DND-41 (cell line): ENCODE measurements around the gene GINS2.

Source experiments
- ATAC-seq: fragments of 200-7000 bp; cut with Tn5 transposase; 3 replicates; pipeline ENCODE4 v1.9.1; 2021; ENCODE audit warnings: low read depth; ENCODE audit not compliant: insufficient read depth
- DNase-seq: peaks from one replicate; pipeline ENCODE4 v3.0.0-alpha.2; 2020
- H2AFZ ChIP-seq: 2 replicates; pipeline ENCODE4 v1.6.0; 2012; ENCODE audit warnings: low read depth, low read length
- H3K27ac ChIP-seq: 2 replicates; pipeline ENCODE4 v1.5.1; 2012; ENCODE audit warnings: low read length, inconsistent platforms
- H3K27me3 ChIP-seq: fragments of 200-600 bp; sonication (generic); 2 replicates; pipeline ENCODE4 v1.6.0; 2012; ENCODE audit warnings: low read length, mild to moderate bottlenecking, inconsistent platforms; ENCODE audit not compliant: insufficient read depth, poor library complexity
- H3K36me3 ChIP-seq: 2 replicates; pipeline ENCODE4 v1.5.1; 2012; ENCODE audit warnings: low read length, inconsistent platforms; ENCODE audit not compliant: insufficient read depth
- H3K4me1 ChIP-seq: 2 replicates; pipeline ENCODE4 v1.5.1; 2012; ENCODE audit warnings: mild to moderate bottlenecking, low read length; ENCODE audit not compliant: insufficient read depth
- H3K4me2 ChIP-seq: 2 replicates; pipeline ENCODE4 v1.6.0; 2012; ENCODE audit warnings: mild to moderate bottlenecking, moderate library complexity, low read length, inconsistent platforms; ENCODE audit not compliant: insufficient read depth
- H3K4me3 ChIP-seq, 2 experiments: fragments of 200-600 bp in 1 of 2; shearing (Covaris generic) in 1 of 2; 2 replicates each; pipeline ENCODE4 v1.5.1; 2012 to 2016; ENCODE audit warnings: inconsistent platforms in 2 of 2, low read length in 2 of 2, mild to moderate bottlenecking in 2 of 2, low read depth in 1 of 2, moderate library complexity in 1 of 2
- H3K79me2 ChIP-seq: 2 replicates; pipeline ENCODE4 v1.6.0; 2012; ENCODE audit warnings: low read length, inconsistent platforms; ENCODE audit not compliant: insufficient read depth
- H3K9ac ChIP-seq: 2 replicates; pipeline ENCODE4 v1.6.0; 2012; ENCODE audit warnings: low read depth, mild to moderate bottlenecking, inconsistent platforms, low read length, moderate library complexity
- H3K9me3 ChIP-seq: 2 replicates; pipeline ENCODE4 v1.5.1; 2012; ENCODE audit warnings: low read length, moderate library complexity, mild to moderate bottlenecking, inconsistent platforms; ENCODE audit not compliant: insufficient read depth, severe bottlenecking
- H4K20me1 ChIP-seq: 2 replicates; pipeline ENCODE4 v1.6.0; 2012; ENCODE audit warnings: low read length; ENCODE audit not compliant: insufficient read depth
- CTCF ChIP-seq: IDR thresholded peaks from 2 replicates; pipeline ENCODE4 v1.5.1; 2012; ENCODE audit warnings: borderline replicate concordance, low read length, moderate library complexity, mild to moderate bottlenecking; ENCODE audit not compliant: poor library complexity, severe bottlenecking; ENCODE audit errors: extremely low read depth
- EZH2 ChIP-seq: IDR thresholded peaks from 3 replicates; pipeline ENCODE4 v1.6.1; 2012; ENCODE audit warnings: borderline replicate concordance, low read depth, mild to moderate bottlenecking, moderate library complexity, low read length, inconsistent platforms; ENCODE audit not compliant: severe bottlenecking

Gene GINS2

GRCh38 chr16:85681255-85681654, 7.5 kb downstream of the GINS2 start:
- no peak for DNase-seq
- no peak for TF ChIP-seq CTCF
- TF ChIP-seq EZH2, result no peak
- Histone ChIP-seq H3K79me2 (peaks cover 47% of the 10 kb centered on the region), H3K4me1 (peaks cover 18% of the 10 kb centered on the region; the same call in 1 of the 2 replicates), H3K36me3 (peaks cover 90% of the 10 kb centered on the region), H3K4me2 (no peak overlapping the region), H3K27me3 (no peaks in the 10 kb centered on the region), H3K4me3 (no peak overlapping the region), H3K27ac (no peak overlapping the region), H4K20me1 (peaks cover 62% of the 10 kb centered on the region), H3K9me3 (no peaks in the 10 kb centered on the region), H3K9ac (no peak overlapping the region), H2AFZ (no peak overlapping the region)
- no peak for ATAC-seq

- H3K27ac ChIP-seq, result 0 out of 2 replicates have a peak overlapping the region, but pooled peaks have one; percentile 32
- H3K4me1 ChIP-seq, result peaks cover 12% of the 10 kb centered on the region; the same call in 1 of the 2 replicates
- DNase-seq (no peak), ATAC-seq (no peak)
- H3K9me3 ChIP-seq, result no peaks in the 10 kb centered on the region
- H3K79me2 ChIP-seq, result peaks cover 39% of the 10 kb centered on the region
- H3K4me2 ChIP-seq, result no peak overlapping the region
- no peaks in the 10 kb centered on the region for H3K27me3 ChIP-seq
- H3K36me3 ChIP-seq, result peaks cover 96% of the 10 kb centered on the region
- H3K4me3 ChIP-seq, result no peak overlapping the region
- TF ChIP-seq EZH2 (no peak), CTCF (no peak)
- no peak overlapping the region for H3K9ac ChIP-seq
- H4K20me1 ChIP-seq, result peaks cover 59% of the 10 kb centered on the region
- no peak overlapping the region for H2AFZ ChIP-seq
These were observed 8.3 kb downstream of the GINS2 start for GRCh38 chr16:85680352-85680944.

GRCh38 chr16:85679870-85680269, 8.9 kb downstream of the GINS2 start:
- no peak for TF ChIP-seq CTCF
- Histone ChIP-seq H3K4me1 (peaks cover 7% of the 10 kb centered on the region; the same call in 1 of the 2 replicates), H3K36me3 (peaks cover 96% of the 10 kb centered on the region), H4K20me1 (peaks cover 53% of the 10 kb centered on the region), H3K9ac (no peak overlapping the region), H3K27ac (no peak overlapping the region), H3K79me2 (peaks cover 33% of the 10 kb centered on the region), H3K4me2 (no peak overlapping the region), H3K27me3 (no peaks in the 10 kb centered on the region), H3K9me3 (no peaks in the 10 kb centered on the region), H2AFZ (no peak overlapping the region), H3K4me3 (no peak overlapping the region)
- ATAC-seq (no peak), DNase-seq (no peak)

GRCh38 chr16:85678821-85679220, 9.9 kb downstream of the GINS2 start:
- H3K36me3 ChIP-seq, result peaks cover 96% of the 10 kb centered on the region
- no peak for DNase-seq

More at GRCh38 chr16:85678821-85679220, 9.9 kb downstream of the GINS2 start:
- Histone ChIP-seq H3K27ac (no peak overlapping the region), H3K9ac (no peak overlapping the region), H3K4me3 (no peak overlapping the region), H3K79me2 (peaks cover 24% of the 10 kb centered on the region), H3K4me2 (no peak overlapping the region), H4K20me1 (peaks cover 52% of the 10 kb centered on the region), H3K9me3 (no peaks in the 10 kb centered on the region), H2AFZ (no peak overlapping the region), H3K27me3 (no peaks in the 10 kb centered on the region), H3K4me1 (0 out of 2 replicates have a peak, but pooled peaks cover under 1% of the 10 kb centered on the region)
- ATAC-seq, result no peak
- TF ChIP-seq CTCF (no peak), EZH2 (no peak)
